ENCODE data around the gene UBE2K.

Gene UBE2K

DNA sequence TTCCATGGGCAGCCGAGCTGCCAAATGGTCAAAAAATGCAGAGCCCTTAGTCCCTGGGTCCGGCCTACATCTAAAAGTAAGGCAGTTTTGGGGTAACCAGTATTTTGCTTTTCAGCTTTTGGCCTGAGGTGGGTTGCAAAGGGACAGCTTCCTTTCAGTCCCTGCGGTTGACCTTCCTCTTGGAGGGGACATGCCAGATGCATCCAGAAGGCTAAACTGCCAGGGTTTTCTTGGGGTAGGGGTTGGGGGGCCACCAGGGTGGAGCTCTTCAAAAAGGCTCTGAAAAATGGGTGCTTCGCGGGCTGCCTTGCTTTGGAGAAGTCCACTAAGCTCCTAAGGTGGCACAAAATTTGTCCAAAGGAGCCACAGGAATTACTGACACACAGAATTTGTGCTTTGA is 120.7 kb downstream of the UBE2K start:
- TF ChIP-seq, protein P1, sequence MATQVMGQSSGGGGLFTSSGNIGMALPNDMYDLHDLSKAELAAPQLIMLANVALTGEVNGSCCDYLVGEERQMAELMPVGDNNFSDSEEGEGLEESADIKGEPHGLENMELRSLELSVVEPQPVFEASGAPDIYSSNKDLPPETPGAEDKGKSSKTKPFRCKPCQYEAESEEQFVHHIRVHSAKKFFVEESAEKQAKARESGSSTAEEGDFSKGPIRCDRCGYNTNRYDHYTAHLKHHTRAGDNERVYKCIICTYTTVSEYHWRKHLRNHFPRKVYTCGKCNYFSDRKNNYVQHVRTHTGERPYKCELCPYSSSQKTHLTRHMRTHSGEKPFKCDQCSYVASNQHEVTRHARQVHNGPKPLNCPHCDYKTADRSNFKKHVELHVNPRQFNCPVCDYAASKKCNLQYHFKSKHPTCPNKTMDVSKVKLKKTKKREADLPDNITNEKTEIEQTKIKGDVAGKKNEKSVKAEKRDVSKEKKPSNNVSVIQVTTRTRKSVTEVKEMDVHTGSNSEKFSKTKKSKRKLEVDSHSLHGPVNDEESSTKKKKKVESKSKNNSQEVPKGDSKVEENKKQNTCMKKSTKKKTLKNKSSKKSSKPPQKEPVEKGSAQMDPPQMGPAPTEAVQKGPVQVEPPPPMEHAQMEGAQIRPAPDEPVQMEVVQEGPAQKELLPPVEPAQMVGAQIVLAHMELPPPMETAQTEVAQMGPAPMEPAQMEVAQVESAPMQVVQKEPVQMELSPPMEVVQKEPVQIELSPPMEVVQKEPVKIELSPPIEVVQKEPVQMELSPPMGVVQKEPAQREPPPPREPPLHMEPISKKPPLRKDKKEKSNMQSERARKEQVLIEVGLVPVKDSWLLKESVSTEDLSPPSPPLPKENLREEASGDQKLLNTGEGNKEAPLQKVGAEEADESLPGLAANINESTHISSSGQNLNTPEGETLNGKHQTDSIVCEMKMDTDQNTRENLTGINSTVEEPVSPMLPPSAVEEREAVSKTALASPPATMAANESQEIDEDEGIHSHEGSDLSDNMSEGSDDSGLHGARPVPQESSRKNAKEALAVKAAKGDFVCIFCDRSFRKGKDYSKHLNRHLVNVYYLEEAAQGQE (IDR thresholded peaks at IDR 0.05; ENCODE audit: insufficient read depth in 1 of 2, low read depth in 2 of 2, low read length in 2 of 2) = no peak
- no peak for TF ChIP-seq TAF1 (IDR thresholded peaks at IDR 0.05; ENCODE audit: borderline replicate concordance, insufficient read depth, low read length)
- TF ChIP-seq FOXP2 (optimal IDR thresholded peaks at IDR 0.05; ENCODE audit: borderline replicate concordance, extremely low read depth, extremely low read length, insufficient read depth) = no peak
- no peak for TF ChIP-seq POLR2AphosphoS5 (IDR thresholded peaks at IDR 0.05; ENCODE audit: low read depth, low read length)
- TF ChIP-seq SIN3A (IDR thresholded peaks at IDR 0.05; ENCODE audit: borderline replicate concordance, insufficient read depth, low read length) = no peak

DNA sequence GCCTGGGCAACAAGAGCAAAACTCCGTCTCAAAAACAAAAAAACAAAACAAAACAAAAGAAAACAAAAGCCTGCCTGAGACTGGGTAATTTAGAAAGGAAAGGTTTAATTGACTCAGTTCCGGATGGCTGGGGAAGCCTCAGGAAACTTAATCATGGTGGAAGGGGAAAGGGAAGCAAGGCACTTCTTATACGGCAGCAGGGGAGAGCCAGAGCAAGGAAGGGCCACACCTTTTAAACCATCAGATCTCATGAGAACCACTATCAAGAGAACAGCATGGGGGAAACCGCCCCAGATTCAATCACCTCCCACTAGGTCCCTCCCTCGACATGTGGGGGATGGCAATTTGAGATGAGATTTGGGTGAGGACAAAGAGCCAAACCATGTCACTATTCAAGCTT is 122.2 kb downstream of the UBE2K start:
- TF ChIP-seq TAF1 (IDR thresholded peaks at IDR 0.05; ENCODE audit: borderline replicate concordance, insufficient read depth, low read length) (no peak), SIN3A (IDR thresholded peaks at IDR 0.05; ENCODE audit: borderline replicate concordance, insufficient read depth, low read length) (no peak), FOXP2 (optimal IDR thresholded peaks at IDR 0.05; ENCODE audit: borderline replicate concordance, extremely low read depth, extremely low read length, insufficient read depth) (no peak), POLR2AphosphoS5 (IDR thresholded peaks at IDR 0.05; ENCODE audit: low read depth, low read length) (no peak)
- TF ChIP-seq, protein P1 (IDR thresholded peaks at IDR 0.05; ENCODE audit: insufficient read depth in 1 of 2, low read depth in 2 of 2, low read length in 2 of 2) = no peak

DNA sequence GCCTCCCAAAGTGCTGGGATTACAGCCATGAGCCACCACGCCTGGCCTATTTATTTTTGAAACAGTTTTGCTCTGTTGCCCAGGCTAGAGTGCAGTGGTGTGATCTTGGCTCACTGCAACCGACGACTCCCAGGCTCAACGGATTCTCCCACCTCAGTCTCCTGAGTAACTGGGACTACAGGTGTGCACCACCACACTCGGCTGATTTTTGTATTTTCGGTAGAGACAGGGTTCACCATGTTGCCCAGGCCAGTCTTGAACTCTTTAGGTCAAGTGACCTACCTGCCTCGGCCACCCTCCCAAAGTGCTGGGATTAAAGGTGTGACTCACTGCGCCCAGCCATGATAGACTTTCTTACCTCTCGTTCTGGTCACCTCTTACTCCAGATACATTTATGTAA is 124.0 kb downstream of the UBE2K start:
- TF ChIP-seq, protein P1 (IDR thresholded peaks at IDR 0.05; ENCODE audit: insufficient read depth in 1 of 2, low read depth in 2 of 2, low read length in 2 of 2) = no peak
- TF ChIP-seq POLR2AphosphoS5 (IDR thresholded peaks at IDR 0.05; ENCODE audit: low read depth, low read length) = no peak
- no peak for TF ChIP-seq TAF1 (IDR thresholded peaks at IDR 0.05; ENCODE audit: borderline replicate concordance, insufficient read depth, low read length)
- TF ChIP-seq SIN3A (IDR thresholded peaks at IDR 0.05; ENCODE audit: borderline replicate concordance, insufficient read depth, low read length) = no peak
- TF ChIP-seq FOXP2 (optimal IDR thresholded peaks at IDR 0.05; ENCODE audit: borderline replicate concordance, extremely low read depth, extremely low read length, insufficient read depth) = no peak

DNA sequence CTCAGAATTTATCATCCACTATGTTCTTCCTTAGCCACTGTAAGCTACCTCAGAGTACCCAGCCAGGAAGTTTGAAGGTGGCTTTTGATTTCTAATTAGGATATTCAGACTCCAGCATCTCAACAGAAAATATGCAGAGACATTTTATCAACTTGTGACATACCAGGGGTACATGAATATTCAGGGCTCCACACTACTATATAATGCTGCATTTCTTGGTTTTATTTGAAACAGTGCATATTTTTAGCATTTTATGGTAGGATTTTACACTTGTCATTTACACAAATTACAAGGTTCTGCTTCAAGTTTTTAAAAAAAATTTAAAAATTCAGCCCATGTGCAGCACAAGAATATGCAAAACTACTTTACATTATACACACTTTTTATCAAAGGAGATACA is 124.7 kb downstream of the UBE2K start:
- TF ChIP-seq, protein P1 (IDR thresholded peaks at IDR 0.05; ENCODE audit: insufficient read depth in 1 of 2, low read depth in 2 of 2, low read length in 2 of 2) = no peak
- TF ChIP-seq POLR2AphosphoS5 (IDR thresholded peaks at IDR 0.05; ENCODE audit: low read depth, low read length) (no peak), FOXP2 (optimal IDR thresholded peaks at IDR 0.05; ENCODE audit: borderline replicate concordance, extremely low read depth, extremely low read length, insufficient read depth) (no peak), SIN3A (IDR thresholded peaks at IDR 0.05; ENCODE audit: borderline replicate concordance, insufficient read depth, low read length) (no peak), TAF1 (IDR thresholded peaks at IDR 0.05; ENCODE audit: borderline replicate concordance, insufficient read depth, low read length) (no peak)

DNA sequence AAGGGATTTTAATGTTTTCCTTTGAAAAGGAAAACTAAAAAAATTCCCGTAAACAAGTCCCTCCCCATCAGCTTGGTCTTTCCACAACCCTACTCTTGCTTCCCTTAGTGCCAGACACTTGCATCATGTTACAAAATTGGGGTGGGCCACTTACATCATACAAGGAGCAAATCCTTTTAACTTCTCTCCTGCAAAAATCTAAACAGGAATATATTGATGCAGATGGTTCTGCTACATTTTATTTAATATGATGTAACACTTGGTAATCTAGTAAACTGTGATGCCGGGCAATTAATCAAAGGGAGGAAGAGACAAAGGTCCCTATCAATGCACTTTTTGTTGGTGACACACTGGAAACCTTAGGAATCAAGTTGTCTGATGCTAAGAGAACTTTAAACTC is 125.3 kb downstream of the UBE2K start:
- TF ChIP-seq TAF1 (IDR thresholded peaks at IDR 0.05; ENCODE audit: borderline replicate concordance, insufficient read depth, low read length) (no peak), POLR2AphosphoS5 (IDR thresholded peaks at IDR 0.05; ENCODE audit: low read depth, low read length) (no peak), SIN3A (IDR thresholded peaks at IDR 0.05; ENCODE audit: borderline replicate concordance, insufficient read depth, low read length) (no peak), FOXP2 (optimal IDR thresholded peaks at IDR 0.05; ENCODE audit: borderline replicate concordance, extremely low read depth, extremely low read length, insufficient read depth) (no peak)
- TF ChIP-seq, protein P1 (IDR thresholded peaks at IDR 0.05; ENCODE audit: insufficient read depth in 1 of 2, low read depth in 2 of 2, low read length in 2 of 2) = no peak

Measured in PFSK-1 (cell line).